Subcutaneous abdominal adipose tissue (tissue), 5 donors: ENCODE data around the gene JADE2.
"Not testable (repeated sequence)": the region's sequence is repeated elsewhere in the genome, so short reads cannot be mapped to it uniquely, and the experiment has no call there.

Experiments used
- H3K27ac ChIP-seq: one replicate; pipeline ENCODE4 v1.7.0; 2013; ENCODE audit warnings: low read depth, mild to moderate bottlenecking, inconsistent platforms, low read length, moderate library complexity
- H3K27me3 ChIP-seq, 5 donors: one replicate each; pipeline ENCODE4 v1.7.0; 2013; ENCODE audit warnings: low read length in 5 of 5, inconsistent platforms in 1 of 5; ENCODE audit not compliant: control insufficient read depth in 5 of 5, insufficient read depth in 4 of 5
- H3K36me3 ChIP-seq, 5 donors: one replicate each; pipeline ENCODE4 v1.7.0; 2013; ENCODE audit warnings: low read length in 5 of 5; ENCODE audit not compliant: control insufficient read depth in 5 of 5, insufficient read depth in 5 of 5
- H3K4me1 ChIP-seq, 5 donors: one replicate each; pipeline ENCODE4 v1.7.0; 2013; ENCODE audit warnings: low read length in 5 of 5, mild to moderate bottlenecking in 3 of 5, moderate library complexity in 1 of 5; ENCODE audit not compliant: control insufficient read depth in 5 of 5, insufficient read depth in 5 of 5
- H3K4me3 ChIP-seq, 5 donors: one replicate each; pipeline ENCODE4 v1.7.0; 2013; ENCODE audit warnings: low read length in 5 of 5, low read depth in 1 of 5
- H3K9ac ChIP-seq, 5 donors: one replicate each; pipeline ENCODE4 v1.7.0; 2013; ENCODE audit warnings: low read length in 5 of 5, mild to moderate bottlenecking in 4 of 5, moderate library complexity in 3 of 5
- H3K9me3 ChIP-seq, 5 donors: one replicate each; pipeline ENCODE4 v1.7.0; 2013; ENCODE audit warnings: low read length in 5 of 5; ENCODE audit not compliant: control insufficient read depth in 5 of 5
- donor health status: healthy.
- donor health status: healthy.
- donor health status: healthy.
- donor health status: healthy.
- donor health status: healthy.

JADE2 gene

DNA sequence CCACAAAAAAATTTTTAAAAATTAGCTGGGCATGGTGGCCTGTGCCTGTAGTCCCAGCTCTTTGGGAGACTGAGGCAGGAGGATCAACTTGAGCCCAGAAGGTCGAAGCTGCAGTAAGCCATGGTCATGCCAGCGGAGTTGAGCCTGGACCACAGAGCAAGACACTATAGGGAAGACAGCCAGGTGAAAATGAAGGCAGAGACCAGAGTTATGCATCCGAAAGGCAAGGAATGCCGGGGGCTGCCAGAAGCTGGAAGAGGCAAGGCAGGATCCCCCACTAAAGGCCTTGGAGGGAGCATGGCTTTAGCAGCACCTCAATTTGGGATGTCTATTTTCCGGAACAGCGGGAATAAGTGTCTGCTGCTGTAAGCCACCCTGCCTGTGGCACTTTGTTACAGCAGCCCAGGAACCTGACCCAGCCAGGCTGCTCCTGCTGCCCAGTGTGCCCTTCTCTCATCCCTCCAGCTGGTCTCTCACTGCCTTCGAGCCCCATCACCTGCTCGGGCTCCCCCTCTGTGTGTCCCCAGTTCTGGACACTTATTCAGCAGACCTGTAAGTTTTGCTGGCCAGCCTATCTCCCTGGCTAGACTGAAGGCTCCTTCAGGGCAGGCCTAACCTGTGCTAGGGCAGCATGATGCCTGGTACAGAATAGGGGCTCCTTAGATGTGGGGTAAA is 16.8 kb upstream of the JADE2 start:
- Histone ChIP-seq H3K36me3 (no peaks in the 10 kb centered on the region), H3K9me3 (no peaks in the 10 kb centered on the region), H3K27me3 (no peaks in the 10 kb centered on the region), H3K4me1 (peaks cover 17 to 48% (median 46%) of the 10 kb centered on the region in 5 donors), H3K27ac (no peak overlapping the region), H3K9ac (peak overlapping the region in 1 of 5 donors; percentile 4), H3K4me3 (no peak overlapping the region)

DNA sequence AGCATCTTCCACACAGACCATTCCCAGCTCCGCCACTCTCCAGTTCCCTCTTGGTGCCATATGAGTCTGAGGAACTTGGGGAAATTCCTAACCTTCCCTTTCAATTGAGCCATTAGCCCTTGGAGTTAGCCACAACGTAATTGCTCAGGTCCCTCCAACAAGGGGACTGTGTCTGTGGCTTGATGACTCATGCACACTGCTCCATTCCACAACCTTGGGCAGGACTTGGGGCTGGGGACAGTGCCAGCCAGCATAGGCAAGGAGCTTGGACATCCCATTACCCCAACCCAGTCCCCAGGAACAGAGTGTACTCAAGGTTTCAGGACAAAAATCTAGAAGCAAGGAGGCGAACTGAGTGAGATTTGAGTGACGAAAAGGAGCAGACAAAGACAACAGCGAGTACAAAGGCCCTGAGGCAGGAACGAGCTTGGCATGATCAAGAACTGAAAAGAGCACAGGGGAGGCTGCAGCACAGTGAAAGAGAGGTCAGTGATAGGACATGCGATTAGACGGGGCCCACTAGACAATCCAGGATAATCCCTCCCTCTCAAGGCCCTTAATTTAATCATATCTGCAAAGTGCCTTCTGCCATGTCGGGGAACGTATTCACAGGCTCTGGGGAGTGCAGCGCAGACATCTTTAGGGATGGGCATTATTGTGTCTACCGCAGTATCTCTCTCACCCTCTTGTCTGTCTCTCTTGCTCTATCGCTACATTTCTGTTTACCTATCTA is 16.0 kb upstream of the JADE2 start:
- Histone ChIP-seq H3K4me3 (no peak overlapping the region), H3K27ac (no peak overlapping the region), H3K27me3 (no peaks in the 10 kb centered on the region), H3K36me3 (no peaks in the 10 kb centered on the region), H3K9me3 (no peaks in the 10 kb centered on the region), H3K4me1 (peaks cover 17 to 40% (median 38%) of the 10 kb centered on the region in 5 donors), H3K9ac (no peak overlapping the region)

DNA sequence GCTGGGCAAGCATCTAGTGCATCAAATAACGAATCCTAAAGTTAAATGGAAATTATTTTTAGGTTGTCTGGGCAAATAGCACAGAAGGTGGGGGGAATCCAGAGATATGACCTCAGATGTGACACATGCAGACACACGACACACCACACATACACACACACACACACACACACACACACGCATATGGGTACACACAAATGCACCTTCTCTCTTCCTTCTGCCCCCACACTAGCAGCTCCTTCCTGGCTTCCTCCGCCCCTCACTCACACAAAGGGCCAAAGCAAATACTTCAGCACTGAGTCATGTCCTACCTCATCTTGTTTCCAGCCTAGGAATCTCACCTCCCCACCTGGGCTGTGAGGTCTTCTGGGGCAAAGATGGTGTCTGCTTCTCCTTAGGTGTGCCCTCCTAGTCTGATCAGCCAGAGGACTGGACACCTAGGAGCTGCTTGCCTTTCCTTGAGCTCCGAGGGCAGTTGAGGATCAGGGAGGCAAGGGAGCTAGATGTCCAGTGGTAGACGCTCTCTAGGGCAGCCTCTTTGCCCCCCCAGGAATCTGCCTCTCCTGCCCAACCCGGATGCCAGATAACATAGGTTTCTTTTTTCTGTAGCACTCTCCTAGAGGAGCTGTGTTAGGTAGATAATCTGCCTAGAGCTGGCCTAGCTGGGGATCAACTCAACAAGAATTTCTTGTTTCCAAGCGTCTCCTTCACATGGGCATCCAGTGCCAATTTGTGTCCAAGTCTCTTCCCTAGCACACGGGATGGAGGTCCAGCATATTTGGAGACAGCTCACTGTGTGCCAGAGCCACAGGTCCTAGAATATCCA is 14.3 kb upstream of the JADE2 start:
- Histone ChIP-seq H3K27me3 (no peaks in the 10 kb centered on the region), H3K9ac (no peak overlapping the region), H3K36me3 (no peaks in the 10 kb centered on the region), H3K27ac (peak overlapping the region; percentile 29), H3K9me3 (no peaks in the 10 kb centered on the region), H3K4me3 (no peak overlapping the region), H3K4me1 (peaks cover 11 to 35% (median 33%) of the 10 kb centered on the region in 5 donors)

DNA sequence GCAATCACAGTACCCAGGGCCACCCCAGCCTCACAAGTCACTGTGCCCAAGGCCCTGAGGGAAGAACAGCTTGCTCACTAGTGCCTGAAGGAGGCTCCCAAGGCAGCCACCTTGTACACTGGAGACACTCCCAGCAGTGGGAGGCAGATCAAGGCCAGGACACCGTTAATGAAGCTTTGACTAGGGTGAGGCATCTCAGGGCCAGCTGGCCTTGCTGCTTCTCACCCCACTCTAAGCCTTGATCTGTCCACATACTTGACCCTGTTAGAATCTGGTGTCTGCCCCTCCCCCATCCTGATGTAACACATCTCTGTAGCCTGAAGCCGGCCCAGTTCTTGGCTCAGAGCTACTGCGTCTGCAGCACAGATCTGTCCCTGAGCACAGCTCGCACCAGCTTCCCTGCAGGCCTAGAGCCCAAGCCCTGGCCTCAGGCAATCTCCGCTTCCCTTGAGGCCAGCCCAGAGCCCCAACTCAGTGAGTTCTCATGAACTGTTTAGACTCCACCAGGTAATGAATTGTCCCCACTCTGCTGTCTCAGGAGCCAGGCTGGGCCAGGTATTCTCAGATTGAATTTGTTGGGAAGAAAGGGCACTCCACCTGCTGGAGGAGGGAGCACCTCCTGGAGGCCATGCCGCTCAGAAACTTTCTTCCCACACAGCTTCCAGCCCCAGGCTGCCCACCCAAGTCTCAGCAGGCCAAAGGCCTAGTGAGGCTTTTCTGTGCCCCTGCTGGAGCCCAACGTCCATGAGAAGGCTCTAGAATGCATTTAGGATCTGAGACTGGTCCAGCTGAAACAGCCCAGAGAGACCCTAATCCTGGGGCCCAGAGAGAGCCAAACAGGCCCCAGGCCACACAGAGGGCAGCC is 13.4 kb upstream of the JADE2 start:
- peak overlapping the region in 1 of 5 donors; percentile 8 for H3K9ac ChIP-seq
- peaks cover 5 to 28% (median 25%) of the 10 kb centered on the region in 5 donors for H3K4me1 ChIP-seq
- peak overlapping the region; percentile 29 for H3K27ac ChIP-seq
- H3K9me3 ChIP-seq, result no peaks in the 10 kb centered on the region
- H3K27me3 ChIP-seq, result no peaks in the 10 kb centered on the region
- H3K4me3 ChIP-seq, result no peak overlapping the region
- no peaks in the 10 kb centered on the region for H3K36me3 ChIP-seq

DNA sequence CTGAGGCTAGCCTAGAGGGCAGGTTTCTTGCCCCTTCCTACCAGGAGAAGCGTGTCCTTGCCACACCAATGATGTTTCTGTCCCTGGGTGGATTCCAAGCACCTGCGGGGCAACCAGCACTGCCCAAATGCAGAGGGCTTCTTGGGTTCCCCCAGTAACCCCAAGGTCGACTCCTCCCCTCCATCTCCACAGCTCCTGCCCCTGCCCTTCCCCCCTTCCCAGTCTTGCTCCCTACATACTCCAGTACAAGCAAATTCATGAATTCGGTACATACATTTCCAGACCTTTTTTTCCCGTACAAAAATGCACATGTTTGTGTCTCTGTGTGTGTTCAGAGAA is 12.8 kb upstream of the JADE2 start:
- no peaks in the 10 kb centered on the region for H3K9me3 ChIP-seq
- H3K9ac ChIP-seq, result peak overlapping the region in 1 of 5 donors; percentile 8
- H3K4me1 ChIP-seq, result peaks cover 5 to 25% (median 19%) of the 10 kb centered on the region in 5 donors
- no peak overlapping the region for H3K4me3 ChIP-seq
- H3K27ac ChIP-seq, result no peak overlapping the region
- H3K27me3 ChIP-seq, result no peaks in the 10 kb centered on the region
- H3K36me3 ChIP-seq, result no peaks in the 10 kb centered on the region

DNA sequence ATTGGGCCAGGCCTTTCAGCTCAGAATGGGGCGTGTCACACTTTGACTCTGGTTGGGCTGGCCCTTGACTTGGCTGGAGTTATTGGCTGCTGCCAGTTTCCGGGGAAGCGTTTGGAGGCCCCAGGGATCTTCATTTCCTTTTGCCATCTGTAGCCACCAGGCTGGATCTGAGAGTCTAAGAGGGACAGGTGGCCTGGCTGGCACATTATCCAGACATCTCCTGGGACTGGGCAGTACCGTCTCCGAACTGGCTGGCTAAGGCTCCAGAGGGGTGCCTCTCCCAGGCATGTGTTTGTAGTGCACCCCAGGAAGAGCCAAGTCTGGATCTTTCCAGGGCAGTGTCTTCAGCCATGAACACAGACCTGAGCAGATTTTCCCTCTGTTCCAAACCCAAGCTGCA is 9.7 kb upstream of the JADE2 start:
- no peaks in the 10 kb centered on the region for H3K27me3 ChIP-seq
- H3K27ac ChIP-seq, result no peak overlapping the region
- no peak overlapping the region for H3K4me3 ChIP-seq
- H3K9ac ChIP-seq, result no peak overlapping the region
- no peaks in the 10 kb centered on the region for H3K9me3 ChIP-seq
- H3K36me3 ChIP-seq, result no peaks in the 10 kb centered on the region
- H3K4me1 ChIP-seq, result peaks cover 5 to 25% (median 19%) of the 10 kb centered on the region in 5 donors

DNA sequence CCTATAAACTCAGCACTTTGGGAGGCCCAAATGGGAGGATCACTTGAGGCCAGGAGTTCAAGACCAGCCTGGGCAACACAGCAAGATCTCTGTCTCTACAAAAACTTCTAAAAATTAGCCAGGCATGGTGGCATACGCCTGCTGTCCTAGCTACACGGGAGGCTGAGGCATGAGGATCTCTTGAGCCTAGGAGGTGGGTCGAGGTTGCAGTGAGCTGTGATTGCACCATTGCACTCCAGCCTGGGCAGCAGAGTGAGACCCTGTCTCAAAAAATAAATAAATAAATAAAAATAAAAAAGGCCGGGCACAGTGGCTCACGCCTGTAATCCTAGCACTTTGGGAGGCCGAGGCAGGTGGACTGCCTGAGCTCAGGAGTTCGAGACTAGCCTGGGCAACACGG is 8.5 kb upstream of the JADE2 start:
- not testable (repeated sequence) for H3K36me3 ChIP-seq, H3K27me3 ChIP-seq, H3K4me3 ChIP-seq, H3K9me3 ChIP-seq, H3K27ac ChIP-seq, H3K9ac ChIP-seq
- peaks cover 3 to 17% (median 11%) of the 10 kb centered on the region in 5 donors for H3K4me1 ChIP-seq

DNA sequence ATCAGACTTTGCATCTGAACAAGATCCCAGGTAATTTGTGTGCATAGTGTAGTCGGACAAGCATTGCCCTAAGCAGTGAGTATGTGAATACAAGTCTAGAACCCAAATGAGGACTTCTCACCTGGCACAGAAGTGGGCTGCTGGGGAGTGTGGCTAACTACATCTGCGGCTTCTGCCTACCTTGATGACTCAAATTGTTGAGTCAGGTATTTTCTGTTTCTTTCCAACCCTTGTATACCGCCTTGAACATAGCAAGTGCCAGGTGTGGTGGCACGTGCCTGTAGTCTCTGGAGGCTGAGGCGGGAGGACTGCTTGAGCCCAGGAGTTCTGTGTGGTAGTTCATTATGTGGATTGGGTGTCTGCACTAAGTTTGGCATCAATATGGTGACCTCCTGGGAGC is 7.9 kb upstream of the JADE2 start:
- no peak overlapping the region for H3K4me3 ChIP-seq
- H3K27me3 ChIP-seq, result no peaks in the 10 kb centered on the region
- H3K9me3 ChIP-seq, result no peaks in the 10 kb centered on the region
- no peaks in the 10 kb centered on the region for H3K36me3 ChIP-seq
- H3K9ac ChIP-seq, result no peak overlapping the region
- no peak overlapping the region for H3K27ac ChIP-seq
- peaks cover 0 to 11% (median 6%) of the 10 kb centered on the region in 5 donors for H3K4me1 ChIP-seq

DNA sequence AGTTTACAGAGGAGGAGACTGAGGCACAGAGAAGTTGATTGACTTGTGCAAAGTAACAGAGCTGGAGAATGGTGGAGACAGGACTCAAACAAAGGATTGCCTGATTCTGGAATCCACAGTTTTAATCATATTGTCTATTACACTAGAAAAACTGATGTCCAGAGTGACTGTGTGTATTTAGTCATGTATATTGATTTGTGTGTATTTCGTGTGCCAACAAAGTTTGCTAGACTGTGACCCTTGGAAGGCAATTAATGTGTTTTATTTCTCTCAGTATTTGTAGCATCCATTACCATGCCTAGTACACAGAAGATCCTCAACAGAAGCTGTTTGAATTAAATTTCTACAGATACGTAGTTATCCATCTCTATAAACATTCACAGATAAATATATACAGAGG is 5.5 kb upstream of the JADE2 start:
- Histone ChIP-seq H3K4me3 (no peak overlapping the region), H3K9me3 (no peaks in the 10 kb centered on the region), H3K4me1 (peaks cover 0 to 18% (median 16%) of the 10 kb centered on the region in 5 donors), H3K27me3 (no peaks in the 10 kb centered on the region), H3K27ac (no peak overlapping the region), H3K9ac (no peak overlapping the region), H3K36me3 (no peaks in the 10 kb centered on the region)
